Tibial nerve (tissue), 4 donors: ENCODE results near the gene MAML3. TPM values are rescaled to one million over a fixed set of nuclear protein-coding genes. Genes with fewer than 3 reads are reported as not detected.

Source experiments
- DNase-seq, 2 donors: peaks; one replicate each; pipeline ENCODE4 v3.0.0-alpha.2; 2019; ENCODE audit warnings: low spot score in 2 of 2
- H3K27ac ChIP-seq, 4 donors: fragments of 200-600 bp; sonication (generic) in 3 of 4; one replicate each; pipeline ENCODE4 v1.5.1; 2017 to 2019; ENCODE audit warnings: mild to moderate bottlenecking in 1 of 4
- H3K27me3 ChIP-seq, 2 donors: fragments of 200-600 bp; sonication (generic) in 1 of 2; one replicate each; pipeline versions ENCODE4 v1.5.1 to v1.6.0; 2017 to 2019
- H3K36me3 ChIP-seq, 3 donors: fragments of 200-600 bp; sonication (generic); one replicate each; pipeline ENCODE4 v1.5.1; 2018 to 2019
- H3K4me1 ChIP-seq, 4 donors: fragments of 200-600 bp; sonication (generic) in 3 of 4; one replicate each; pipeline ENCODE4 v1.5.1; 2017 to 2019
- H3K4me3 ChIP-seq, 4 donors: fragments of 200-600 bp; sonication (generic) in 3 of 4; one replicate each; pipeline ENCODE4 v1.5.1; 2017 to 2019; ENCODE audit warnings: mild to moderate bottlenecking in 1 of 4, moderate library complexity in 1 of 4
- H3K9me3 ChIP-seq, 4 donors: fragments of 200-600 bp; sonication (generic) in 3 of 4; one replicate each; pipeline ENCODE4 v1.5.1; 2017 to 2019
- EP300 ChIP-seq, 2 donors: sonication (generic); formaldehyde crosslinking; IDR thresholded peaks; one replicate each; pipeline ENCODE4 v1.6.1; 2017; ENCODE audit warnings: antibody characterized with exemption in 2 of 2, mild to moderate bottlenecking in 1 of 2
- POLR2A ChIP-seq, 2 donors: fragments of 450-650 bp; IDR thresholded peaks; one replicate each; pipeline ENCODE4 v1.6.1; 2017; ENCODE audit warnings: antibody characterized with exemption in 2 of 2, mild to moderate bottlenecking in 2 of 2, moderate library complexity in 2 of 2
- WGBS, 2 donors: methylation state at CpG; one replicate each; pipeline ENCODE4 v1.1.5; 2018; 5-methylcytosine and 5-hydroxymethylcytosine counted together
- total RNA-seq, 4 donors: library from RNA; depleted of rRNA; stranded (reverse); fragments of >200 nt; gene quantifications; one replicate each; pipeline ENCODE4 v1.1.0, GENCODE V29; 2016
- TF ChIP-seq, protein P1 (sequence below), 5 experiments: fragments of 200-600 bp in 3 of 5; fragments of 450-650 bp in 2 of 5; sonication (generic) in 3 of 5; IDR thresholded peaks; one replicate each; pipeline ENCODE4 v1.5.1; 2016 to 2019; ENCODE audit warnings: antibody characterized with exemption in 5 of 5, mild to moderate bottlenecking in 3 of 5, moderate library complexity in 2 of 5

Gene MAML3
- total RNA-seq, 4 donors from 2014 or later, result 8.6 to 10.5 (median 9.4) TPM

GRCh38 chr4:140108243-140108642 lies 45.7 kb downstream of the MAML3 start:
- WGBS, 2 donors, result 47 to 49% methylated on average over 4 of the region's 4 CpGs
- TF ChIP-seq EP300 (IDR thresholded peaks at IDR 0.05) (no peak), POLR2A (IDR thresholded peaks at IDR 0.05) (no peak)
- TF ChIP-seq, protein P1, sequence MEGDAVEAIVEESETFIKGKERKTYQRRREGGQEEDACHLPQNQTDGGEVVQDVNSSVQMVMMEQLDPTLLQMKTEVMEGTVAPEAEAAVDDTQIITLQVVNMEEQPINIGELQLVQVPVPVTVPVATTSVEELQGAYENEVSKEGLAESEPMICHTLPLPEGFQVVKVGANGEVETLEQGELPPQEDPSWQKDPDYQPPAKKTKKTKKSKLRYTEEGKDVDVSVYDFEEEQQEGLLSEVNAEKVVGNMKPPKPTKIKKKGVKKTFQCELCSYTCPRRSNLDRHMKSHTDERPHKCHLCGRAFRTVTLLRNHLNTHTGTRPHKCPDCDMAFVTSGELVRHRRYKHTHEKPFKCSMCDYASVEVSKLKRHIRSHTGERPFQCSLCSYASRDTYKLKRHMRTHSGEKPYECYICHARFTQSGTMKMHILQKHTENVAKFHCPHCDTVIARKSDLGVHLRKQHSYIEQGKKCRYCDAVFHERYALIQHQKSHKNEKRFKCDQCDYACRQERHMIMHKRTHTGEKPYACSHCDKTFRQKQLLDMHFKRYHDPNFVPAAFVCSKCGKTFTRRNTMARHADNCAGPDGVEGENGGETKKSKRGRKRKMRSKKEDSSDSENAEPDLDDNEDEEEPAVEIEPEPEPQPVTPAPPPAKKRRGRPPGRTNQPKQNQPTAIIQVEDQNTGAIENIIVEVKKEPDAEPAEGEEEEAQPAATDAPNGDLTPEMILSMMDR (IDR thresholded peaks at IDR 0.05), result no peak
- DNase-seq, result no peak
- no peaks in the 10 kb centered on the region for H3K36me3 ChIP-seq
- H3K27ac ChIP-seq, result no peak overlapping the region
- H3K4me3 ChIP-seq, result no peak overlapping the region
- no peaks in the 10 kb centered on the region for H3K9me3 ChIP-seq
- H3K27me3 ChIP-seq, result no peaks in the 10 kb centered on the region
- peaks cover 0 to 10% (median 3%) of the 10 kb centered on the region in 4 donors for H3K4me1 ChIP-seq

GRCh38 chr4:140106289-140106844 lies 47.6 kb downstream of the MAML3 start:
- DNase-seq, result no peak
- Histone ChIP-seq H3K36me3 (no peaks in the 10 kb centered on the region), H3K27ac (no peak overlapping the region), H3K9me3 (no peaks in the 10 kb centered on the region), H3K4me1 (peaks cover 0 to 10% (median 3%) of the 10 kb centered on the region in 4 donors), H3K4me3 (no peak overlapping the region), H3K27me3 (no peaks in the 10 kb centered on the region)
- WGBS, 2 donors, result 45 to 50% methylated on average over 1 of the region's 1 CpG
- TF ChIP-seq EP300 (IDR thresholded peaks at IDR 0.05), result no peak
- no peak for TF ChIP-seq POLR2A (IDR thresholded peaks at IDR 0.05)
- TF ChIP-seq, protein P1 (IDR thresholded peaks at IDR 0.05), result no peak

- Histone ChIP-seq H3K4me1 (peaks cover 0 to 10% (median 5%) of the 10 kb centered on the region in 4 donors), H3K27ac (peak overlapping the region in 2 of 4 donors; percentile 16 to 62), H3K9me3 (no peaks in the 10 kb centered on the region), H3K4me3 (no peak overlapping the region), H3K27me3 (no peaks in the 10 kb centered on the region), H3K36me3 (no peaks in the 10 kb centered on the region)
- TF ChIP-seq EP300 (IDR thresholded peaks at IDR 0.05), result no peak
- 47 to 57% methylated on average over 2 of the region's 2 CpGs for WGBS, 2 donors
- no peak for DNase-seq
Measured at GRCh38 chr4:140105436-140105835, 48.5 kb downstream of the MAML3 start.

- peaks cover 0 to 28% (median 20%) of the 10 kb centered on the region in 4 donors for H3K4me1 ChIP-seq
- H3K9me3 ChIP-seq, result no peaks in the 10 kb centered on the region
- no peak for DNase-seq
- no peak overlapping the region for H3K27ac ChIP-seq
- 71 to 74% methylated on average over 3 of the region's 3 CpGs for WGBS, 2 donors
- no peaks in the 10 kb centered on the region for H3K27me3 ChIP-seq
- no peak overlapping the region for H3K4me3 ChIP-seq
- TF ChIP-seq POLR2A (IDR thresholded peaks at IDR 0.05) (no peak), EP300 (IDR thresholded peaks at IDR 0.05) (peak in 1 of 2 donors; percentile 8)
- TF ChIP-seq, protein P1 (IDR thresholded peaks at IDR 0.05), result no peak
- H3K36me3 ChIP-seq, result no peaks in the 10 kb centered on the region
Measured at GRCh38 chr4:140103676-140104075, 50.3 kb downstream of the MAML3 start.

GRCh38 chr4:140102421-140102820 lies 51.6 kb downstream of the MAML3 start:
- WGBS, 2 donors, result 84 to 94% methylated on average over 3 of the region's 3 CpGs
- no peak overlapping the region for H3K27ac ChIP-seq
- peaks cover 0 to 40% (median 30%) of the 10 kb centered on the region in 4 donors for H3K4me1 ChIP-seq

More at GRCh38 chr4:140102421-140102820, 51.6 kb downstream of the MAML3 start:
- Histone ChIP-seq H3K27me3 (no peaks in the 10 kb centered on the region), H3K9me3 (no peaks in the 10 kb centered on the region), H3K36me3 (no peaks in the 10 kb centered on the region), H3K4me3 (no peak overlapping the region)
- no peak for TF ChIP-seq POLR2A (IDR thresholded peaks at IDR 0.05)
- TF ChIP-seq, protein P1 (IDR thresholded peaks at IDR 0.05), result no peak
- DNase-seq, result no peak
